PC-3 (cell line): Measurements from ENCODE around the gene GABBR1. TPM values are rescaled to one million over a fixed set of nuclear protein-coding genes. Genes with fewer than 3 reads are reported as not detected.

Experiments
- ATAC-seq: fragments of 200-7000 bp; cut with Tn5 transposase; 2 replicates; pipeline ENCODE4 v1.9.1; 2020; ENCODE audit warnings: mild to moderate bottlenecking, moderate library complexity
- BruUV-seq: library from RNA; stranded (reverse); fragments of 400-500 nt; replicated peaks from 2 replicates; lab custom pipeline; 2021; lab: Mats Ljungman, UMichigan
- CTCF ChIA-PET: fragments of 300-600 bp; sonication (Branson Sonifier 250); formaldehyde crosslinking; loops from one replicate; lab custom pipeline; 2022; ENCODE audit warnings: antibody characterized with exemption; lab: Charles Lee
- POLR2A ChIA-PET: fragments of 300-600 bp; sonication (Branson Sonifier 250); formaldehyde crosslinking; loops from one replicate; lab custom pipeline; 2022; ENCODE audit warnings: antibody characterized with exemption; ENCODE audit not compliant: unreplicated experiment; lab: Charles Lee
- DNase-seq: peaks from one replicate; pipeline ENCODE4 v3.0.0-alpha.2; 2015
- H2AFZ ChIP-seq: fragments of 300-600 bp; sonication (generic); 2 replicates; pipeline ENCODE4 v1.6.0; 2016; ENCODE audit warnings: antibody characterized with exemption, low read length
- H3F3A ChIP-seq: fragments of 300-600 bp; sonication (generic); one replicate; pipeline ENCODE4 v1.6.0; 2017; ENCODE audit warnings: antibody characterized with exemption, low read length, control low read depth, mild to moderate bottlenecking; ENCODE audit not compliant: unreplicated experiment
- H3K27ac ChIP-seq: fragments of 300-600 bp; sonication (generic); 2 replicates; pipeline ENCODE4 v1.5.1; 2016; ENCODE audit warnings: mild to moderate bottlenecking, low read length
- H3K27me3 ChIP-seq: fragments of 300-600 bp; sonication (generic); 2 replicates; pipeline ENCODE4 v1.6.1; 2016; ENCODE audit warnings: low read length, mixed read lengths
- H3K36me3 ChIP-seq: fragments of 300-600 bp; sonication (generic); 2 replicates; pipeline ENCODE4 v1.6.1; 2016; ENCODE audit warnings: low read depth, mixed run types, low read length, mixed read lengths
- H3K4me1 ChIP-seq: fragments of 300-600 bp; sonication (generic); 2 replicates; pipeline ENCODE4 v1.5.1; 2016; ENCODE audit warnings: low read length; ENCODE audit not compliant: insufficient read depth
- H3K4me2 ChIP-seq: fragments of 300-600 bp; sonication (generic); 2 replicates; pipeline ENCODE4 v1.6.0; 2016; ENCODE audit warnings: low read length
- H3K4me3 ChIP-seq: fragments of 300-600 bp; sonication (generic); 2 replicates; pipeline ENCODE4 v1.5.1; 2016; ENCODE audit warnings: mild to moderate bottlenecking, low read length, mixed read lengths
- H3K79me2 ChIP-seq: fragments of 300-600 bp; sonication (generic); 2 replicates; pipeline ENCODE4 v1.6.1; 2017; ENCODE audit warnings: low read length, mixed read lengths
- H3K9ac ChIP-seq: fragments of 300-600 bp; sonication (generic); 2 replicates; pipeline ENCODE4 v1.6.0; 2016; ENCODE audit warnings: mild to moderate bottlenecking, low read length
- H3K9me2 ChIP-seq: fragments of 300-600 bp; sonication (generic); replicated peaks from 2 replicates; pipeline ENCODE4 v1.6.1; 2016; ENCODE audit warnings: mixed run types, low read length, mixed read lengths
- H3K9me3 ChIP-seq: fragments of 300-600 bp; sonication (generic); 2 replicates; pipeline ENCODE4 v1.6.1; 2016; ENCODE audit warnings: low read length, mixed read lengths
- H4K20me1 ChIP-seq: fragments of 300-600 bp; sonication (generic); 2 replicates; pipeline ENCODE4 v1.6.1; 2016; ENCODE audit warnings: low read length, mixed read lengths
- EZH2 ChIP-seq: fragments of 300-600 bp; sonication (generic); IDR thresholded peaks from one replicate; pipeline ENCODE4 v1.6.1; 2017; ENCODE audit warnings: antibody characterized with exemption, mild to moderate bottlenecking, low read length; ENCODE audit not compliant: unreplicated experiment
- EZH2phosphoT487 ChIP-seq: fragments of 300-600 bp; sonication (generic); IDR thresholded peaks from 2 replicates; pipeline ENCODE4 v1.6.1; 2018; ENCODE audit warnings: mild to moderate bottlenecking, antibody characterized with exemption, low read length, borderline replicate concordance
- intact Hi-C: fragments of 100-400 bp; cut with micrococcal nuclease; formaldehyde crosslinking; loops from 2 replicates; pipeline ENCODE4 v1.9.0; 2023
- total RNA-seq: library from RNA; depleted of rRNA; stranded (reverse); fragments of >200 nt; gene quantifications from 2 replicates; pipeline ENCODE4 v1.2.3, GENCODE V29; 2014
- TF ChIP-seq, protein P1 (sequence below): fragments of 300-600 bp; sonication (generic); conservative IDR thresholded peaks from 2 replicates; pipeline ENCODE4 v1.5.1; 2017; ENCODE audit warnings: antibody characterized with exemption, low read depth, mild to moderate bottlenecking, low read length

Gene GABBR1
- total RNA-seq, 1 experiment from 2014 or later: 5.5 TPM

DNA sequence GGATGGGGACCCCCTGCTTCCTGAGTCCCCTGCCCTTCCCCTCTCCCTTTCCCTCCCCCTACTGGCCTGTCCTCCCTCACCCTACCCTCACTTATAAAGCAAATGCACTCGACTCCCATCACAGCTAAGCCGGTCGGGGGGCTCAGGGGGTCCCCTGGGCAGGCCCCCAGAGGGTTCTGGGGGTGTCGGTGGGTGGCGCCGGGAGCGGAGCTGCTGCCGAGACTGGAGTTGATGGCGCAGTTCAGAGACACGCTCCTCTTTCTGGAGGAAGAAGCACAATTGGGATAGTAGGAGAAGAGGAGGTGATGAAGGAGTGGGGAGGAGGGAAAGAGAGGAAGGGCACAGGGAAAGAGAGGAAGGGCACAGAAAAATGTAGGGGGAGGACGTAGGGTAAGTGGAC, 29.5 kb downstream of the GABBR1 start:
- H3F3A ChIP-seq: no peaks in the 10 kb centered on the region
- H3K4me3 ChIP-seq: no peak overlapping the region
- H3K9me3 ChIP-seq: no peaks in the 10 kb centered on the region
- H3K79me2 ChIP-seq: no peaks in the 10 kb centered on the region
- intact Hi-C loops: no loop called here
- no peaks in the 10 kb centered on the region for H4K20me1 ChIP-seq
- DNase-seq (no peak), ATAC-seq (no peak)
- H3K27ac ChIP-seq: no peak overlapping the region
- no peaks in the 10 kb centered on the region for H3K9me2 ChIP-seq
- no peaks in the 10 kb centered on the region for H3K27me3 ChIP-seq
- BruUV-seq: no TSS peak
- no peak overlapping the region for H3K4me2 ChIP-seq
- no peaks in the 10 kb centered on the region; the same call in 1 of the 2 replicates for H3K36me3 ChIP-seq
- TF ChIP-seq EZH2 (no peak), EZH2phosphoT487 (no peak)
- TF ChIP-seq, protein P1, sequence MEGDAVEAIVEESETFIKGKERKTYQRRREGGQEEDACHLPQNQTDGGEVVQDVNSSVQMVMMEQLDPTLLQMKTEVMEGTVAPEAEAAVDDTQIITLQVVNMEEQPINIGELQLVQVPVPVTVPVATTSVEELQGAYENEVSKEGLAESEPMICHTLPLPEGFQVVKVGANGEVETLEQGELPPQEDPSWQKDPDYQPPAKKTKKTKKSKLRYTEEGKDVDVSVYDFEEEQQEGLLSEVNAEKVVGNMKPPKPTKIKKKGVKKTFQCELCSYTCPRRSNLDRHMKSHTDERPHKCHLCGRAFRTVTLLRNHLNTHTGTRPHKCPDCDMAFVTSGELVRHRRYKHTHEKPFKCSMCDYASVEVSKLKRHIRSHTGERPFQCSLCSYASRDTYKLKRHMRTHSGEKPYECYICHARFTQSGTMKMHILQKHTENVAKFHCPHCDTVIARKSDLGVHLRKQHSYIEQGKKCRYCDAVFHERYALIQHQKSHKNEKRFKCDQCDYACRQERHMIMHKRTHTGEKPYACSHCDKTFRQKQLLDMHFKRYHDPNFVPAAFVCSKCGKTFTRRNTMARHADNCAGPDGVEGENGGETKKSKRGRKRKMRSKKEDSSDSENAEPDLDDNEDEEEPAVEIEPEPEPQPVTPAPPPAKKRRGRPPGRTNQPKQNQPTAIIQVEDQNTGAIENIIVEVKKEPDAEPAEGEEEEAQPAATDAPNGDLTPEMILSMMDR: no peak
- CTCF ChIA-PET: no interaction called here
- POLR2A ChIA-PET: no interaction called here
- no peak overlapping the region for H2AFZ ChIP-seq
- H3K9ac ChIP-seq: no peak overlapping the region
- H3K4me1 ChIP-seq: no peaks in the 10 kb centered on the region

DNA sequence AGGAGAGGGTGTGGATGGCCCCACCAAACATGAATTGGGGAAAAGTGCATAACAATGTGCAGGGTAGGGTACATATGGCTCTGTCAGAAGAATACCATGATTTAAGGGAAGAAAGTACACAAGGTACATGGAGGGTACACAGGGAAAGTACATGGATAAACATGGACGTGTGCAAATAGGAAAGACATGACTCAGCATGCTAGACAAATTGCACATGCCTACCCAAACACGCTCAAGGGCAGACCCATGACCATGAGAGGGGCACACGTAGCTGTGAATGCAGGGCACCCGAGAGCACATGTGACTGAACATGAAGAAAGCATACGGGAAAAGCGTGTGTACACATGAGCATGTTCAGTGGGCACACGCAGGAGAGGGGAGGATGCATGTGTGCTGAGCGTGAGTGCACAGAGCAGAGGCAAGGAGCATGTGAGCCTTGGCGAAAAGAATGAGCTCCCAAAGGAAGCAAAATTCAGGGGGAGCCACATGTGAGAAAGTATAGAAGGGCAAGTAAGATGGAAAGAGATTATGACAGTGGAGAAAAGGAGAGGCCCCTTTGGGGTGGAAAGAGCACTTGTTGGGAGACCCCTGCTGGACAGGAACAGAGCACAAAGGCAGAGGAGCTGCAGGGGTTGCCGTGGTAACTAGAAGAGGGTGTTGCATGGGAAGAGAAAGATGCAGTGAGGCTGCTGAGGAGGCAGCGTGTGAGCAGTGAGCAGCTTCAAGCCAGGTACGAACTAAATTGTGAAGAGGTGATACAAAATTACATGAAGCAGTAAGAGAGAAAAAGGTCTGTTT, 30.2 kb downstream of the GABBR1 start:
- POLR2A ChIA-PET: no interaction called here
- Histone ChIP-seq H3K27ac (no peak overlapping the region), H3K4me1 (no peaks in the 10 kb centered on the region), H3K9ac (no peak overlapping the region), H4K20me1 (no peaks in the 10 kb centered on the region), H3K79me2 (no peaks in the 10 kb centered on the region), H3K9me2 (no peaks in the 10 kb centered on the region), H3K36me3 (no peaks in the 10 kb centered on the region; the same call in 1 of the 2 replicates), H3K9me3 (no peaks in the 10 kb centered on the region), H3K27me3 (no peaks in the 10 kb centered on the region), H3F3A (no peaks in the 10 kb centered on the region), H3K4me2 (no peak overlapping the region), H3K4me3 (no peak overlapping the region), H2AFZ (no peak overlapping the region)
- peak; percentile 38 for ATAC-seq
- DNase-seq: peak; percentile 23
- intact Hi-C loops: no loop called here
- CTCF ChIA-PET: no interaction called here
- BruUV-seq: no TSS peak
- TF ChIP-seq, protein P1: peak; percentile 47; the same call in 1 of the 2 replicates
- TF ChIP-seq EZH2phosphoT487: no peak
- TF ChIP-seq EZH2: no peak

DNA sequence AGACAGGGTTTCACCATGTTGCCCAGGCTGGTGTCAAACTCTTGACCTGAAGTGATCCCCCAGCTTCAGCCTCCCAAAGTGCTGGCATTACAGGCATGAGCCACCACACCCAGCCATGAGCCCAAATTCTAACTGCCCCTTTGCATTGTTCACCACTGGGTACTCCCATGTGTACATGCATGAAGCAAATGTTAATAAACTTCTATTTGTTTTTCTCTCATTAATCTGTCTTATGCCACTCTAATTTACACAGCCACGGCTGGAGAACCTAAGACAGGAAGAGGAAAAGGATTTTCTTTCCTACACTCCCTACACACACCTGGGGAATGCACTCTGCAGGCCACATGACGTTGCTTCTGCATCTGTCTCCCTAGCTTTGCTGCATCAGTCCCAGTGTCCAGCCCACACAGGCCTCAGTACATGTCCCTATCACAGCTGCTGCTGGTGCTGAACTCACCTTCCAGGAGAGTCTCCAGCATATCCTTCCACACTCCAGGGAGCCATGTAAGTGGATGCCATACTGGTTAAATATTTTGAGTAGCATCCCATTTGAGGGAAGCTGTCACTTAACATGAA, 34.7 kb downstream of the GABBR1 start:
- Histone ChIP-seq H3K4me1 (no peaks in the 10 kb centered on the region), H2AFZ (no peak overlapping the region), H3K9ac (no peak overlapping the region), H3K9me2 (no peaks in the 10 kb centered on the region), H3K9me3 (no peaks in the 10 kb centered on the region), H3K4me2 (no peak overlapping the region), H3K27ac (no peak overlapping the region), H3K4me3 (no peak overlapping the region), H4K20me1 (no peaks in the 10 kb centered on the region), H3K27me3 (no peaks in the 10 kb centered on the region), H3K79me2 (no peaks in the 10 kb centered on the region), H3F3A (no peaks in the 10 kb centered on the region), H3K36me3 (no peaks in the 10 kb centered on the region)
- CTCF ChIA-PET: interaction anchor here (0.5 kb wide), 1 partner anchor 50 kb away, joined by 4 read pairs; no protein-coding TSS in a partner anchor
- DNase-seq (no peak), ATAC-seq (no peak)
- TF ChIP-seq EZH2phosphoT487 (no peak), EZH2 (no peak)
- TF ChIP-seq, protein P1: no peak
- no TSS peak for BruUV-seq
- intact Hi-C loops: no loop called here
- POLR2A ChIA-PET: no interaction called here
